HCT116 (cell line): Measurements from ENCODE around the gene MUS81. TPM values are rescaled to one million over a fixed set of nuclear protein-coding genes. Genes with fewer than 3 reads are reported as not detected.

Source experiments
- CEBPB ChIP-seq: IDR thresholded peaks from 2 replicates; pipeline ENCODE4 v1.6.1; 2012; ENCODE audit warnings: low read depth
- EZH2phosphoT487 ChIP-seq: fragments of 200-600 bp; IDR thresholded peaks from 2 replicates; pipeline ENCODE4 v1.6.1; 2018; ENCODE audit warnings: antibody characterized with exemption, borderline replicate concordance
- MAX ChIP-seq: IDR thresholded peaks from 2 replicates; pipeline ENCODE4 v1.6.1; 2012
- REST ChIP-seq: IDR thresholded peaks from 2 replicates; pipeline ENCODE4 v1.6.1; 2012; ENCODE audit warnings: low read depth
- SP1 ChIP-seq: IDR thresholded peaks from 2 replicates; pipeline ENCODE4 v1.6.1; 2012; ENCODE audit warnings: low read depth
- ZBTB33 ChIP-seq: IDR thresholded peaks from 2 replicates; pipeline ENCODE4 v1.6.1; 2011; ENCODE audit warnings: mild to moderate bottlenecking, low read length, moderate library complexity; ENCODE audit not compliant: insufficient replicate concordance; ENCODE audit errors: extremely low read depth
- total RNA-seq: library from RNA; stranded (reverse); gene quantifications from one replicate; pipeline ENCODE4 v1.2.1, GENCODE V29; 2021; ENCODE audit not compliant: unreplicated experiment

The MUS81 gene
- total RNA-seq, 1 experiment from 2014 or later: 47.2 TPM

- no peak for TF ChIP-seq REST
- TF ChIP-seq CEBPB: no peak
- no peak for TF ChIP-seq EZH2phosphoT487
- no peak for TF ChIP-seq SP1
- TF ChIP-seq MAX: no peak
- TF ChIP-seq ZBTB33: no peak
Observed at GRCh38 chr11:65811764-65812475, 48.3 kb upstream of the MUS81 start (continued).
